Ovary (tissue), 9 donors: Measurements from ENCODE around the gene SLAIN1. TPM values are rescaled to one million over a fixed set of nuclear protein-coding genes. Genes with fewer than 3 reads are reported as not detected.

ENCODE experiments used
- DNase-seq, 5 donors: peaks; one replicate each; pipeline ENCODE4 v3.0.0-alpha.2; 2019 to 2020
- H3K27ac ChIP-seq, 2 donors: fragments of 200-600 bp; one replicate each; pipeline versions ENCODE4 v1.5.1 to v1.8.0; 2019 to 2022
- H3K27me3 ChIP-seq: fragments of 200-600 bp; one replicate; pipeline ENCODE4 v1.8.0; 2022
- H3K36me3 ChIP-seq: fragments of 200-600 bp; sonication (generic); one replicate; pipeline ENCODE4 v1.5.1; 2019
- H3K4me1 ChIP-seq: one replicate; pipeline ENCODE4 v1.8.1; 2013; ENCODE audit warnings: mild to moderate bottlenecking, moderate library complexity; ENCODE audit not compliant: insufficient read depth
- H3K4me3 ChIP-seq: fragments of 200-600 bp; sonication (generic); one replicate; pipeline ENCODE4 v1.5.1; 2017
- H3K9me3 ChIP-seq, 2 donors: fragments of 200-600 bp in 1 of 2; sonication (generic) in 1 of 2; one replicate each; pipeline versions ENCODE4 v1.5.1 to v1.8.1; 2013 to 2019; ENCODE audit warnings: mild to moderate bottlenecking in 1 of 2, moderate library complexity in 1 of 2
- EP300 ChIP-seq: sonication (generic); formaldehyde crosslinking; IDR thresholded peaks from one replicate; pipeline ENCODE4 v1.6.1; 2017; ENCODE audit warnings: antibody characterized with exemption
- POLR2A ChIP-seq: fragments of 450-650 bp; IDR thresholded peaks from one replicate; pipeline ENCODE4 v1.6.1; 2017; ENCODE audit warnings: antibody characterized with exemption, mild to moderate bottlenecking, moderate library complexity
- WGBS, 3 donors: extraction: QIAGEN DNeasy Blood & Tissue Kit in 1 of 3; methylation state at CpG; one replicate each; pipeline versions ENCODE4 v1.1.5 to v1.1.7; 2013 to 2017; 5-methylcytosine and 5-hydroxymethylcytosine counted together
- intact Hi-C, 4 donors: fragments of 100-400 bp; cut with DNase I; formaldehyde crosslinking; loops; one replicate each; pipeline versions ENCODE4 v1.11.0 to v1.15.1; 2022 to 2023
- polyA plus RNA-seq, 2 donors: library from polyadenylated mRNA; stranded (reverse); fragments of 200-250 nt in 1 of 2; fragments of 350-450 nt in 1 of 2; fragmentation: Illumina TruSeq in 1 of 2; extraction: RNeasy Lipid Tissue Mini Kit (QIAGEN cat#74804) in 1 of 2; gene quantifications; one replicate each; pipeline ENCODE4 v1.2.3, GENCODE V29; 2013 to 2014
- total RNA-seq, 7 donors: library from RNA; depleted of rRNA in 2 of 7; stranded (reverse); fragments of >200 nt in 2 of 7; fragmentation: NEBNext Ultra II Directional in 3 of 7; extraction: Animal tissue kit (Norgen Biotek cat#: 25700) in 3 of 7; gene quantifications; one replicate each; pipeline versions ENCODE4 v1.1.0 to v1.2.4, GENCODE V29; 2016 to 2023
- TF ChIP-seq, protein P1 (sequence below), 3 donors: fragments of 450-650 bp in 2 of 3; fragments of 200-600 bp in 1 of 3; IDR thresholded peaks; one replicate each; pipeline versions ENCODE4 v1.5.1 to v1.8.0; 2016 to 2022; ENCODE audit warnings: antibody characterized with exemption in 3 of 3, mild to moderate bottlenecking in 1 of 3
- donor health status: DM: no; HTN: no; CAD: no; lungs with moderate emphysema.
- donor health status: DM: no; HTN: no; CAD: no.
- donor health status: Bipolar disorder and iron deficiency.
- donor health status: DM: yes; HTN: yes; CAD: no.
- donor health status: DM: no; HTN: no; CAD: no.
- donor health status: DM: yes; HTN: yes; CAD: no.

Gene SLAIN1
- total and polyA plus RNA-seq, 9 donors: 4.6 to 24.2 (median 9.8) TPM

- Histone ChIP-seq H3K9me3 (no peaks in the 10 kb centered on the region), H3K36me3 (no peaks in the 10 kb centered on the region), H3K4me1 (no peaks in the 10 kb centered on the region), H3K4me3 (no peak overlapping the region), H3K27me3 (no peaks in the 10 kb centered on the region), H3K27ac (no peak overlapping the region)
- TF ChIP-seq EP300 (no peak), POLR2A (no peak)
- TF ChIP-seq, protein P1, sequence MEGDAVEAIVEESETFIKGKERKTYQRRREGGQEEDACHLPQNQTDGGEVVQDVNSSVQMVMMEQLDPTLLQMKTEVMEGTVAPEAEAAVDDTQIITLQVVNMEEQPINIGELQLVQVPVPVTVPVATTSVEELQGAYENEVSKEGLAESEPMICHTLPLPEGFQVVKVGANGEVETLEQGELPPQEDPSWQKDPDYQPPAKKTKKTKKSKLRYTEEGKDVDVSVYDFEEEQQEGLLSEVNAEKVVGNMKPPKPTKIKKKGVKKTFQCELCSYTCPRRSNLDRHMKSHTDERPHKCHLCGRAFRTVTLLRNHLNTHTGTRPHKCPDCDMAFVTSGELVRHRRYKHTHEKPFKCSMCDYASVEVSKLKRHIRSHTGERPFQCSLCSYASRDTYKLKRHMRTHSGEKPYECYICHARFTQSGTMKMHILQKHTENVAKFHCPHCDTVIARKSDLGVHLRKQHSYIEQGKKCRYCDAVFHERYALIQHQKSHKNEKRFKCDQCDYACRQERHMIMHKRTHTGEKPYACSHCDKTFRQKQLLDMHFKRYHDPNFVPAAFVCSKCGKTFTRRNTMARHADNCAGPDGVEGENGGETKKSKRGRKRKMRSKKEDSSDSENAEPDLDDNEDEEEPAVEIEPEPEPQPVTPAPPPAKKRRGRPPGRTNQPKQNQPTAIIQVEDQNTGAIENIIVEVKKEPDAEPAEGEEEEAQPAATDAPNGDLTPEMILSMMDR (IDR thresholded peaks at IDR 0.05): no peak
- DNase-seq: no peak
- intact Hi-C loops: no loop called here
- WGBS, 3 donors: 78 to 96% (median 89%) methylated on average over 2 of the region's 2 CpGs
Observed at GRCh38 chr13:77716692-77717091, 19.2 kb downstream of the SLAIN1 start.

DNA sequence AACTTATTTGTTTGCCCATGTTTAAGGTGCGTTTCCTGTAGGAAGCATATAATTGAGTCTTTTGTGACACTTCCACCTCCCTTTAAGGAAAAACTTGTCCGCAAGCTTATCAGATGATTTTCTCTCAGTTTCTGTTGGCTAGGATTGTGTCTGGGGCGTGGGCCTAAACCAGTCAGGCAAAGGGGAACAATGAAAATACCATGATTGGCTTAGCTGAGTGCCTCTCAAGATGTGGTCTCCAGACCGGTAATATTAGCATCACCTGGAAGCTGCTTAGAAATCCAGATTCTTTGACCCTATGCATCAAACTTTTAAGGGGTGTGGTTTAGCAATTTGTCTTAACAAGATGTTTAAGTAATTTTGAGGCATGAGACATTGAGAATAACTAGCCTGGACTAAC, 20.0 kb downstream of the SLAIN1 start:
- Histone ChIP-seq H3K4me1 (no peaks in the 10 kb centered on the region), H3K9me3 (no peaks in the 10 kb centered on the region), H3K27me3 (no peaks in the 10 kb centered on the region), H3K27ac (no peak overlapping the region), H3K36me3 (no peaks in the 10 kb centered on the region), H3K4me3 (no peak overlapping the region)
- WGBS, 3 donors: 90 to 95% (median 93%) methylated on average over 4 of the region's 4 CpGs
- intact Hi-C loops: no loop called here
- TF ChIP-seq, protein P1 (IDR thresholded peaks at IDR 0.05): no peak
- no peak for TF ChIP-seq POLR2A
- TF ChIP-seq EP300: no peak
- DNase-seq: no peak

GRCh38 chr13:77719128-77719527, 21.6 kb downstream of the SLAIN1 start:
- Histone ChIP-seq H3K4me1 (no peaks in the 10 kb centered on the region), H3K9me3 (no peaks in the 10 kb centered on the region), H3K27me3 (no peaks in the 10 kb centered on the region), H3K4me3 (no peak overlapping the region), H3K27ac (no peak overlapping the region), H3K36me3 (no peaks in the 10 kb centered on the region)
- no peak for TF ChIP-seq POLR2A
- TF ChIP-seq EP300: no peak
- TF ChIP-seq, protein P1 (IDR thresholded peaks at IDR 0.05): no peak
- DNase-seq: no peak
- intact Hi-C loops: no loop called here

DNA sequence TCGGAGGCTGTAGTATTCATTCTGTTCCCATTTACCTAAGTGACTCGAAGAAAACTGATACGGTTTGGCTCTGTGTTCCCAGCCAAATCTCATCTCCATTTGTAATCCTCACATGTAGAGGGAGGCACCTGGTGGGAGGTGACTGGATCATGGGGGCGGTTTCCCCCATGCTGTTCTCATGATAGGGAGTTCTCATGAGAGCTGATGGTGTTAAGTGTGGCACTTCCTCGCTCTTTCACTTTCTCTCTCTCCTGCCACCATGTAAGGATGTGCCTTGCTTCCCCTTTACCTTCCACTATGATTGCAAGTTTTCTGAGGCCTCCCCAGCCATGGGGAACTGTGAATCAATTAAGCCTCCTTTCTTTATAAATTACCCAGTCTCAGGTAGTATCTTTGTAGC, 23.5 kb downstream of the SLAIN1 start:
- 84 to 93% (median 86%) methylated on average over 5 of the region's 5 CpGs for WGBS, 3 donors
- no peak for DNase-seq
- Histone ChIP-seq H3K4me1 (no peaks in the 10 kb centered on the region), H3K4me3 (no peak overlapping the region), H3K27ac (no peak overlapping the region), H3K36me3 (no peaks in the 10 kb centered on the region), H3K27me3 (no peaks in the 10 kb centered on the region), H3K9me3 (no peaks in the 10 kb centered on the region)
- intact Hi-C loops: no loop called here
- TF ChIP-seq, protein P1 (IDR thresholded peaks at IDR 0.05): no peak
- no peak for TF ChIP-seq POLR2A
- TF ChIP-seq EP300: no peak

DNA sequence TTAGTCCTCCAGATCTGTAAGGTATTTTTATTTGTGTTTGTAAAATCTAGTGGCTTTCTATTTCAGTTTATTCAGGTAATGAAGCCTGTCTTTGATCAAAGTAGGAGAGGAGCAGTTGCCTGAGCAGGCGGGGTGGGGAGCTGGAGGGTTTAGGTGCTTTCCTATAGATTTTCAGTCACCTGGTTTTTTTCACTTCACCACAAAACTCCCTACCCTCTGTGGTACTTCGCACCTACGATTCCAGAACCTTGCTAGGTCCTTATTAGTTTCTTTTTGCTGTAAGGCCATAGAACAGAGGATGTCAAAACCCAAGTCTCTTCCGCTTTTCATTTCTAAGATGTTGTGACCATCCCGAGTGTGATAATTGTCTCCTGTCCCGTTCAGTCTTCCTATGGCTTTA, 26.6 kb downstream of the SLAIN1 start:
- H3K27me3 ChIP-seq: no peaks in the 10 kb centered on the region
- H3K9me3 ChIP-seq: no peaks in the 10 kb centered on the region
- H3K4me3 ChIP-seq: no peak overlapping the region
- 92 to 97% (median 95%) methylated on average over 6 of the region's 6 CpGs for WGBS, 3 donors
- H3K4me1 ChIP-seq: no peaks in the 10 kb centered on the region
- H3K36me3 ChIP-seq: no peaks in the 10 kb centered on the region
- intact Hi-C loops: no loop called here
- no peak for TF ChIP-seq POLR2A
- no peak for TF ChIP-seq EP300
- TF ChIP-seq, protein P1 (IDR thresholded peaks at IDR 0.05): no peak
- no peak overlapping the region for H3K27ac ChIP-seq
- DNase-seq: no peak
